GM19324 (cell line): ENCODE results near the gene ELAVL1.
"Not testable (repeated sequence)": the region's sequence is repeated elsewhere in the genome, so short reads cannot be mapped to it uniquely, and the experiment has no call there.

Source experiments
- ATAC-seq: cut with Tn5 transposase; IDR thresholded peaks from one replicate; pipeline ENCODE4 v1.9.1; 2021; ENCODE audit warnings: mild to moderate bottlenecking, moderate library complexity; ENCODE audit not compliant: unreplicated experiment, low FRiP score

The ELAVL1 gene

GRCh38 chr19:7971553-7972520 lies 33.6 kb downstream of the ELAVL1 start:
- no peak for ATAC-seq

- no peak for ATAC-seq
Measured at GRCh38 chr19:7970716-7971448, 34.6 kb downstream of the ELAVL1 start.

GRCh38 chr19:7969555-7969939 lies 35.9 kb downstream of the ELAVL1 start:
- no peak for ATAC-seq

GRCh38 chr19:7968796-7969554 lies 36.5 kb downstream of the ELAVL1 start:
- ATAC-seq = no peak

- ATAC-seq = no peak
Measured at GRCh38 chr19:7968008-7968795, 37.2 kb downstream of the ELAVL1 start.

- ATAC-seq = no peak
Measured at GRCh38 chr19:7965921-7966665, 39.3 kb downstream of the ELAVL1 start.

- no peak for ATAC-seq
Measured at GRCh38 chr19:7965259-7965841, 40.1 kb downstream of the ELAVL1 start.

GRCh38 chr19:7963566-7963965 lies 41.9 kb downstream of the ELAVL1 start:
- ATAC-seq = no peak

- ATAC-seq = no peak
Measured at GRCh38 chr19:7962644-7963268, 42.7 kb downstream of the ELAVL1 start.

GRCh38 chr19:7961920-7962626 lies 43.4 kb downstream of the ELAVL1 start:
- no peak for ATAC-seq

GRCh38 chr19:7961082-7961481 lies 44.4 kb downstream of the ELAVL1 start:
- not testable (repeated sequence) for ATAC-seq

GRCh38 chr19:7959211-7959610 lies 46.2 kb downstream of the ELAVL1 start:
- ATAC-seq = no peak

GRCh38 chr19:7955696-7956095 lies 49.7 kb downstream of the ELAVL1 start:
- no peak for ATAC-seq

- ATAC-seq = no peak
Measured at GRCh38 chr19:7953576-7953975, 51.9 kb downstream of the ELAVL1 start.

GRCh38 chr19:7953060-7953459 lies 52.4 kb downstream of the ELAVL1 start:
- no peak for ATAC-seq

GRCh38 chr19:7947939-7948338 lies 57.5 kb downstream of the ELAVL1 start:
- no peak for ATAC-seq

GRCh38 chr19:7944177-7944761 lies 61.2 kb downstream of the ELAVL1 start:
- peak; percentile 18 for ATAC-seq
